Activated CD8-positive, alpha-beta memory T cell treated with anti-CD3 and anti-CD28 coated beads, Interleukin-2, amount 50 U/mL, for 4 hours (primary cell): ENCODE results near the gene MFAP3L.
"Not testable (repeated sequence)": the region's sequence is repeated elsewhere in the genome, so short reads cannot be mapped to it uniquely, and the experiment has no call there.

ENCODE experiments used
- DNase-seq: peaks from one replicate; pipeline ENCODE4 v3.0.0-alpha.2; 2020

MFAP3L gene

GRCh38 chr4:169985881-169986280 is 40.3 kb downstream of the MFAP3L start:
- no peak for DNase-seq

- DNase-seq, result no peak
These were observed 41.5 kb downstream of the MFAP3L start for GRCh38 chr4:169984745-169985144.

- DNase-seq, result no peak
These were observed 42.0 kb downstream of the MFAP3L start for GRCh38 chr4:169984173-169984572.

GRCh38 chr4:169976951-169977350 is 49.2 kb downstream of the MFAP3L start:
- DNase-seq, result no peak

- DNase-seq, result no peak
These were observed 50.1 kb downstream of the MFAP3L start for GRCh38 chr4:169975838-169976796.

- DNase-seq, result no peak
These were observed 50.9 kb downstream of the MFAP3L start for GRCh38 chr4:169975131-169975837.

- DNase-seq, result no peak
These were observed 54.7 kb downstream of the MFAP3L start for GRCh38 chr4:169971456-169972015.

- no peak for DNase-seq
These were observed 57.2 kb downstream of the MFAP3L start for GRCh38 chr4:169968999-169969398.

GRCh38 chr4:169963998-169964397 is 62.2 kb downstream of the MFAP3L start:
- DNase-seq, result no peak

GRCh38 chr4:169959254-169959653 is 66.9 kb downstream of the MFAP3L start:
- no peak for DNase-seq

- DNase-seq, result no peak
These were observed 67.6 kb downstream of the MFAP3L start for GRCh38 chr4:169958629-169959028.

GRCh38 chr4:169957785-169958184 is 68.4 kb downstream of the MFAP3L start:
- no peak for DNase-seq

GRCh38 chr4:169956091-169956843 is 69.9 kb downstream of the MFAP3L start:
- no peak for DNase-seq

- no peak for DNase-seq
These were observed 70.7 kb downstream of the MFAP3L start for GRCh38 chr4:169955521-169955920.

- no peak for DNase-seq
These were observed 73.8 kb downstream of the MFAP3L start for GRCh38 chr4:169952236-169953002.

- no peak for DNase-seq
These were observed 77.9 kb downstream of the MFAP3L start for GRCh38 chr4:169948271-169948670.

GRCh38 chr4:169945636-169946035 is 80.6 kb downstream of the MFAP3L start:
- no peak for DNase-seq

- DNase-seq, result not testable (repeated sequence)
These were observed 82.6 kb downstream of the MFAP3L start for GRCh38 chr4:169943601-169944000.

- no peak for DNase-seq
These were observed 85.1 kb downstream of the MFAP3L start for GRCh38 chr4:169941141-169941540.

- no peak for DNase-seq
These were observed 85.7 kb downstream of the MFAP3L start for GRCh38 chr4:169940460-169940859.
